ENCODE measurements around the gene DUSP3. TPM values are rescaled to one million over a fixed set of nuclear protein-coding genes. Genes with fewer than 3 reads are reported as not detected.

The DUSP3 gene
- total and polyA plus RNA-seq, 9 donors = 13.4 to 60.4 (median 33.0) TPM

DNA sequence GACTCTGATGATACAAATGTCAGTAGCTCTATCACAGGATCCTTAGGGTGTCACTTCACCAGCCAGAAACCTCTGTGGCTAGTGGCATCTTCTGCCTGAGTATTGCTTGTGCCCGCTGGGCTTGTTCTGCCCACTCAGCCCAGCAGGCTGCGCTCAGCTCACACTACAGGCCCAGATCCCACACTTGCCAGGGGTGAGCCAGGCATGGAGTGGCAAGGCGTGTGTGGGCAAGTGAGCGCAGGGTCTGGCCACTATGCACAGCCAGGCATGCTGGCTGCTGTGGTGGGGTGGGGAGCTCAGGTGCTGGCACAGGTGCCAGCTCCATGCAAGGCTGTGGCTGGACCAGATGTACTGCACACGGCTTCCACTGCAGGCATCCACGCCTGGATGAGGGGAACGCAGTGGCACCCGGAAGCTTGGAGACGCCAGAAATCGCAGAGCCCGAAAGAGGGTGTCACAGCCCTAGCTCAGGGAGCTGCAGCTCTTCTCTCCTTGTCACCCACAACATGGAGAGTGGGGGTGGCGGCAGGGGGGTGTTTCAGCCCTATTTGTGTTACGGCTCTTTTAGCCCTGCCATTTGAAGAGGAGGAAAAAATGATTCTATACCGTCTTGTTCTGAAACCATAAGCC lies 11.6 kb upstream of the DUSP3 start:
- no peak overlapping the region for H3K4me3 ChIP-seq
- no peak for TF ChIP-seq EP300 (IDR thresholded peaks at IDR 0.05)
- TF ChIP-seq CTCF (IDR thresholded peaks at IDR 0.05) = no peak
- TF ChIP-seq POLR2A (IDR thresholded peaks at IDR 0.05) = no peak
- WGBS, 3 donors = 86 to 91% (median 90%) methylated on average over 14 of the region's 14 CpGs
- no peaks in the 10 kb centered on the region for H3K9me3 ChIP-seq
- no peaks in the 10 kb centered on the region for H3K27me3 ChIP-seq
- intact Hi-C loops (cut with DNase I) = no loop called here
- no peaks in the 10 kb centered on the region for H3K4me1 ChIP-seq (ENCODE audit: insufficient read depth)
- H3K36me3 ChIP-seq = no peaks in the 10 kb centered on the region
- H3K27ac ChIP-seq = no peak overlapping the region
- DNase-seq = no peak

DNA sequence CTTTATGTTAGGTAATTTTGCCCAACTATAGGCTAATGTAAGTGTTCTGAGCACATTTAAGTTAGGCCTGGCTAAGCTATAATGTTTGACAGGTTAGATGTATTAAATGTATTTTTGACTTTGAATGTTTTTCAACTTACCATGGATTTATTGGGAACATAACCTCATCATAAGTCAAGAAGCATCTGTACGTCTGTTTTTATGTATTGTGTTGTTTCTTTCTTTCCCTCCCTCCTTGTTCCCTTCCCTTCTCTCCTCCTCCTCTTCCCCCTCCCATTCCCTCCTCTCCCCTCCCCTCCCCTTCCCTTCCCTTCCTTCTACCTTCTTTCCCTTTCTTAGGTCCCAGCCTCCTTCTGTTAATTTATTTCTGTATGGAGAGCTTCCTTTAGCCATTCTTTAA lies 10.7 kb upstream of the DUSP3 start:
- H3K27ac ChIP-seq = no peak overlapping the region
- H3K4me3 ChIP-seq = no peak overlapping the region
- intact Hi-C loops (cut with DNase I) = no loop called here
- no peak for DNase-seq
- TF ChIP-seq EP300 (IDR thresholded peaks at IDR 0.05) (no peak), CTCF (IDR thresholded peaks at IDR 0.05) (no peak), POLR2A (IDR thresholded peaks at IDR 0.05) (no peak)
- H3K9me3 ChIP-seq = no peaks in the 10 kb centered on the region
- H3K36me3 ChIP-seq = no peaks in the 10 kb centered on the region
- 81 to 93% (median 86%) methylated on average over 1 of the region's 1 CpG for WGBS, 3 donors
- H3K27me3 ChIP-seq = no peaks in the 10 kb centered on the region
- H3K4me1 ChIP-seq (ENCODE audit: insufficient read depth) = no peaks in the 10 kb centered on the region

DNA sequence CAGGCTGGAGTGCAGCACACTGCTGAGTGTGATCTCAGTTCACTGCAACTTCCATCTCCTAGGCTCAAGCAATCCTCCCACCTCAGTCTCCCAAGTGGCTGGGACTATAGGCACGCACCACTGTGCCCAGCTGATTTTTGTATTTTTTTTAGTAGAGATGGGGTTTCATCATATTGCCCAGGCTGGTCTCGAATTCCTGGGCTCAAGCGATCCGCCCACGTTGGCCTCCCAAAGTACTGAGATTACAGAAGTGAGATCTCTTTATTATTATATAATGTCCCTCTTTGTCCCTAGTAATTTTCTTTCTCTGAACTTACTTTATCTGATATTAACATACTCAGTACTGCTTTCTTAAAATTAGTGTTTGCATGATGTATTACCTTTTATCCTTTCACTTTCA lies 9.8 kb upstream of the DUSP3 start:
- no peak for TF ChIP-seq EP300 (IDR thresholded peaks at IDR 0.05)
- TF ChIP-seq POLR2A (IDR thresholded peaks at IDR 0.05) = no peak
- TF ChIP-seq CTCF (IDR thresholded peaks at IDR 0.05) = no peak
- H3K4me1 ChIP-seq (ENCODE audit: insufficient read depth) = no peaks in the 10 kb centered on the region
- H3K36me3 ChIP-seq = no peaks in the 10 kb centered on the region
- no peak overlapping the region for H3K27ac ChIP-seq
- intact Hi-C loops (cut with DNase I) = no loop called here
- H3K9me3 ChIP-seq = no peaks in the 10 kb centered on the region
- no peaks in the 10 kb centered on the region for H3K27me3 ChIP-seq
- no peak for DNase-seq
- H3K4me3 ChIP-seq = no peak overlapping the region
- WGBS, 3 donors = 82 to 87% (median 86%) methylated on average over 5 of the region's 5 CpGs

GRCh38 chr17:43787728-43788127 lies 9.0 kb upstream of the DUSP3 start:
- intact Hi-C loops (cut with DNase I) = no loop called here
- no peak for DNase-seq
- H3K27ac ChIP-seq = no peak overlapping the region
- H3K4me1 ChIP-seq (ENCODE audit: insufficient read depth) = no peaks in the 10 kb centered on the region
- no peaks in the 10 kb centered on the region for H3K9me3 ChIP-seq
- H3K36me3 ChIP-seq = no peaks in the 10 kb centered on the region
- no peak overlapping the region for H3K4me3 ChIP-seq
- TF ChIP-seq POLR2A (IDR thresholded peaks at IDR 0.05) (no peak), EP300 (IDR thresholded peaks at IDR 0.05) (no peak), CTCF (IDR thresholded peaks at IDR 0.05) (no peak)
- WGBS, 3 donors = 50 to 63% (median 58%) methylated on average over 2 of the region's 2 CpGs
- no peaks in the 10 kb centered on the region for H3K27me3 ChIP-seq

Measured in ovary (tissue), 9 donors.